Activated B cell treated with CpG ODN at 0.5 μM for 24 hours (primary cell): ENCODE measurements around the gene ADD1. TPM values are rescaled to one million over a fixed set of nuclear protein-coding genes. Genes with fewer than 3 reads are reported as not detected.

Experiments
- ATAC-seq: fragments of 200-7000 bp; cut with Tn5 transposase; one replicate; pipeline ENCODE4 v1.10.0; 2021; ENCODE audit warnings: low read depth, mild to moderate bottlenecking, moderate library complexity
- CTCF ChIA-PET: fragments of 350-600 bp; sonication (Branson Sonifier 250); formaldehyde crosslinking; loops from one replicate; lab custom pipeline; 2021; ENCODE audit warnings: antibody characterized with exemption; lab: Charles Lee
- POLR2A ChIA-PET: fragments of 350-600 bp; sonication (Branson Sonifier 250); formaldehyde crosslinking; loops from one replicate; lab custom pipeline; 2021; ENCODE audit warnings: antibody characterized with exemption; lab: Charles Lee
- DNase-seq: peaks from one replicate; pipeline ENCODE4 v3.0.0; 2022
- H3K27ac Mint-ChIP-seq: one replicate; pipeline ENCODE4 v1.8.0; 2020; ENCODE audit warnings: mixed read lengths
- H3K27me3 Mint-ChIP-seq: one replicate; pipeline ENCODE4 v1.8.0; 2021; ENCODE audit warnings: mixed read lengths
- H3K36me3 Mint-ChIP-seq: one replicate; pipeline ENCODE4 v1.8.0; 2021; ENCODE audit warnings: low read depth, mixed read lengths
- H3K4me1 Mint-ChIP-seq: one replicate; pipeline ENCODE4 v1.8.0; 2021; ENCODE audit warnings: mixed read lengths
- H3K4me3 Mint-ChIP-seq: one replicate; pipeline ENCODE4 v1.8.0; 2020; ENCODE audit warnings: mild to moderate bottlenecking, mixed read lengths
- H3K9me3 Mint-ChIP-seq: one replicate; pipeline ENCODE4 v1.8.0; 2020; ENCODE audit warnings: mixed read lengths
- intact Hi-C: fragments of 100-400 bp; cut with micrococcal nuclease; formaldehyde crosslinking; loops from one replicate; pipeline ENCODE4 v1.15.1; 2024
- total RNA-seq: library from RNA; stranded (reverse); gene quantifications from 2 replicates; pipeline ENCODE4 v1.2.3, GENCODE V29; 2022
- TF ChIP-seq, protein P1 (sequence below): fragments of 200-600 bp; IDR thresholded peaks from one replicate; pipeline ENCODE4 v1.8.0; 2022; ENCODE audit warnings: antibody characterized with exemption, mild to moderate bottlenecking

ADD1 gene
- total RNA-seq, 1 donor from 2014 or later: 340 TPM

DNA sequence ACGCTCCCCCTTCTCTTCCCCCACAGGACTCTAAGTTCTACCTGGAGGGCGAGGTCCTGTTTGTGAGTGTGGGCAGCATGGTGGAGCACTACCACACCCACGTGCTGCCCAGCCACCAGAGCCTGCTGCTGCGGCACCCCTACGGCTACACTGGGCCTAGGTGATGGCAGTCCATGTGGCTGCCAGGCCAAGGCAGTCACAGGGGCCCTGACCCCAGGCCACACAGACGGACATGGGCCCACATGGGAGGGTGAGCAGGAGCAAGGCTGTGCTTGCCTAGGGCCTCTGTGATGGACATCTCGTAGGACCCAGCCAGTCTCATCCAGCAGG lies 10.0 kb upstream of the ADD1 start:
- no peak for ATAC-seq
- H3K27me3 Mint-ChIP-seq: no peaks in the 10 kb centered on the region
- peaks cover 27% of the 10 kb centered on the region for H3K36me3 Mint-ChIP-seq
- TF ChIP-seq, protein P1, sequence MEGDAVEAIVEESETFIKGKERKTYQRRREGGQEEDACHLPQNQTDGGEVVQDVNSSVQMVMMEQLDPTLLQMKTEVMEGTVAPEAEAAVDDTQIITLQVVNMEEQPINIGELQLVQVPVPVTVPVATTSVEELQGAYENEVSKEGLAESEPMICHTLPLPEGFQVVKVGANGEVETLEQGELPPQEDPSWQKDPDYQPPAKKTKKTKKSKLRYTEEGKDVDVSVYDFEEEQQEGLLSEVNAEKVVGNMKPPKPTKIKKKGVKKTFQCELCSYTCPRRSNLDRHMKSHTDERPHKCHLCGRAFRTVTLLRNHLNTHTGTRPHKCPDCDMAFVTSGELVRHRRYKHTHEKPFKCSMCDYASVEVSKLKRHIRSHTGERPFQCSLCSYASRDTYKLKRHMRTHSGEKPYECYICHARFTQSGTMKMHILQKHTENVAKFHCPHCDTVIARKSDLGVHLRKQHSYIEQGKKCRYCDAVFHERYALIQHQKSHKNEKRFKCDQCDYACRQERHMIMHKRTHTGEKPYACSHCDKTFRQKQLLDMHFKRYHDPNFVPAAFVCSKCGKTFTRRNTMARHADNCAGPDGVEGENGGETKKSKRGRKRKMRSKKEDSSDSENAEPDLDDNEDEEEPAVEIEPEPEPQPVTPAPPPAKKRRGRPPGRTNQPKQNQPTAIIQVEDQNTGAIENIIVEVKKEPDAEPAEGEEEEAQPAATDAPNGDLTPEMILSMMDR: no peak
- H3K4me1 Mint-ChIP-seq: peaks cover 71% of the 10 kb centered on the region
- ChIA-PET POLR2A (interaction anchor here (0.8 to 2.7 kb wide), 5 partner anchors 15 to 48 kb away, joined by 3 to 29 read pairs (median 12); no protein-coding TSS in a partner anchor), CTCF (interaction anchor here (1.5 kb wide), 1 partner anchor 13 kb away, joined by 3 read pairs; no protein-coding TSS in a partner anchor)
- no peak overlapping the region for H3K4me3 Mint-ChIP-seq
- H3K9me3 Mint-ChIP-seq: no peaks in the 10 kb centered on the region
- peak; percentile 23 for DNase-seq
- no peak overlapping the region for H3K27ac Mint-ChIP-seq
- intact Hi-C loops: loop anchor here (5.0 kb wide), 1 partner anchor 99 kb away; no protein-coding TSS in a partner anchor

DNA sequence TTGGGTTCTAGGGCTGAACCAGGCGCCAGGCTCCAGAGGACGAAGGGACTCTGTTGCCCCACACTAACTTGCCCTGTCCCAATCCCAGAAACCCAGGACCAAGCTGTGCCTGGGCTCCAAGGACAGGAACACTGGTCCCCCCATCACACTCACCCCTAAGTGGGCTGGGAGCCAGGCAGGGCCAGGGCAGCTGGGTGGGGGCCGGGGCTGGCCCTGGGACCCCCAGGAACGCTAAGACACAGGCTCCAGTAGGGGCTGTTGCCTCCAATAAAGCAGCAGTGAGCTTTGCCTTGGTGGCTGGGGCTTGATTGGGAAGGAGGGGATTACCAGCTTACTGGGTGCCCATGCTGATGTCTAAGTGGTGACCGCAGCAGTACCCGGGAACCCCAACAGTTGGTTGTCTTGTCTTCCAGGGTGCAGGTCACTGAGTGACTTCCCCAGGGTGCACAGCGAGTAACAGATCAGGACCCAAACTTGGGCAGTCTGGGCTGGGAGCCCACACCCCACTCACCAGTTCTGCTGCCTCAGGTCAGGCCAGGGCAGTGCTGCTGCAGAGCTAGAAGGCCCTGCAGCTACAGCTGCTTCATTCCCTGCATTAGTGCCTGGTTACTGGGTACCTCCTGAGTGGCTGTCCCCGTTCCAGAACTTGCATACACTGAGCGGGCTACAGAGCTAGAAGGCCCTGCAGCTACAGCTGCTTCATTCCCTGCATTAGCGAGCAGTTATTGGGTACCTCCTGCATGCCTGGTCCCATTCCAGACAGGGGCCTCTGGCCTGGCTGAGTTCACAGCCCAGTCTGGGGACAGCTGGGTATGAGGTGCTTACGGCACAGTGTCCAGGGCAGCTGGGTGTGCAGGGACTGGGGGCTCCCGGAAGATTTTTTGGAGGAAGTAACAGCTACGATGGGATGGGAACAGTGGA lies 9.4 kb upstream of the ADD1 start:
- POLR2A ChIA-PET: interaction anchor here (0.5 to 2.9 kb wide), 18 partner anchors 9 to 264 kb away, joined by 3 to 29 read pairs (median 4); partner anchors contain the start of gene ADD1
- Mint-ChIP-seq H3K4me1 (peaks cover 76% of the 10 kb centered on the region), H3K27ac (peak overlapping the region; percentile 80), H3K36me3 (peaks cover 22% of the 10 kb centered on the region), H3K27me3 (no peaks in the 10 kb centered on the region), H3K4me3 (no peak overlapping the region), H3K9me3 (no peaks in the 10 kb centered on the region)
- ATAC-seq (no peak), DNase-seq (peak; percentile 31)
- CTCF ChIA-PET: interaction anchor here (1.5 to 1.7 kb wide), 2 partner anchors 13 to 70 kb away, joined by 3 to 4 read pairs; no protein-coding TSS in a partner anchor
- TF ChIP-seq, protein P1: no peak
- intact Hi-C loops: loop anchor here (2.0 to 5.0 kb wide), 2 partner anchors 98 to 297 kb away; partner anchors contain the start of gene FAM193A

DNA sequence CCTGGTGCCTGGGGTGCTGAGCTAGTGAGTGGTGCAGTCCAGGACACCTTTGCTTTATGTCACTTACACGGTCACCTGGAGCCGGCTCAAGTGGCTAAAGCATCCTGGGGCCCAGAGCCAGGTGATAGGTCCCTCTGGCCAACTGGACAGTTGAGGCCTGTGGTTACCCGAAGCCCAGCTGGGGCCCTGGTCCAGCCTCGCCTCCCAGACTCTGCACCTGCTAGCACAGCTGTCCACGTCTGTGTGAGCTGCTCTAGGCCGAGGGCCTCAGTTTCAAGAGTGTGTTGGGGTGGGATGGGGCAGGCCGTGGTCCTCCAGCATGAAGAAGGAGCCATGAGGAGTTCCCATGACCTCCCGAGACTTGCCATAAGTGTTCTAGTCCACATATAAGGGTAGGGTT lies 7.7 kb upstream of the ADD1 start:
- intact Hi-C loops: loop anchor here (1.0 to 5.0 kb wide), 6 partner anchors 7 to 299 kb away; partner anchors contain the start of genes ADD1 and FAM193A
- DNase-seq (no peak), ATAC-seq (no peak)
- CTCF ChIA-PET: interaction anchor here (1.7 kb wide), 1 partner anchor 72 kb away, joined by 4 read pairs; no protein-coding TSS in a partner anchor
- H3K4me1 Mint-ChIP-seq: peaks cover 80% of the 10 kb centered on the region
- peak overlapping the region; percentile 66 for H3K27ac Mint-ChIP-seq
- H3K36me3 Mint-ChIP-seq: peaks cover 14% of the 10 kb centered on the region
- H3K9me3 Mint-ChIP-seq: no peaks in the 10 kb centered on the region
- no peak overlapping the region for H3K4me3 Mint-ChIP-seq
- H3K27me3 Mint-ChIP-seq: no peaks in the 10 kb centered on the region
- POLR2A ChIA-PET: interaction anchor here (0.5 to 2.9 kb wide), 10 partner anchors 10 to 87 kb away, joined by 3 to 29 read pairs (median 5); no protein-coding TSS in a partner anchor
- TF ChIP-seq, protein P1: no peak

DNA sequence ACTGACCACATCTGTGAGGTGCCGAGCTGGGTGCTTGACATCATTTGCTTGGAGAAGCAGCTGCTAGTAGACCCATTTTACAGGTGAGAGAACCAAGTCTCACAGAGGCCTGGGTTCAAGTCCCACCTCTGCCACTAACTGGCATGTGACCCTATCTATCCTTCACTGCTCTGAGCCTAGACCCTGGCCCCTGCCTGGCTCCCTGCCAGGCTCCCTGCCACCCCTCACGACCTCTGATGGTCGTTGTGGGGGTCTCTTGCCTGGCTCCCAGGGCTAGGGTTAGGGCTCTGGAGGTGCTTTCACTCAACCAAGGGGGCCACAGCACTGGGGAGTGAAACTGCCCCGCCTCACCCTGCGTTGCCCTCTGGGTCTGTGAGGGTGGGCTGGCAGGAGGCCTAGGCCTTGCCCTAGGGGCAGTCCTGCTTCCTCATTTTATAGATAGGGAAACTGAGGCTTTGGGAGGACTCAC lies 7.2 kb upstream of the ADD1 start:
- DNase-seq (no peak), ATAC-seq (no peak)
- intact Hi-C loops: loop anchor here (5.0 kb wide), 1 partner anchor 211 kb away; no protein-coding TSS in a partner anchor
- Mint-ChIP-seq H3K36me3 (peaks cover 11% of the 10 kb centered on the region), H3K27ac (peak overlapping the region; percentile 66), H3K27me3 (no peaks in the 10 kb centered on the region), H3K9me3 (no peaks in the 10 kb centered on the region), H3K4me1 (peaks cover 80% of the 10 kb centered on the region), H3K4me3 (no peak overlapping the region)
- CTCF ChIA-PET: no interaction called here
- TF ChIP-seq, protein P1: no peak
- POLR2A ChIA-PET: interaction anchor here (0.7 to 2.9 kb wide), 7 partner anchors 9 to 51 kb away, joined by 3 to 29 read pairs (median 6); no protein-coding TSS in a partner anchor
